ENCODE measurements around the gene ADAMTS12. TPM values are rescaled to one million over a fixed set of nuclear protein-coding genes. Genes with fewer than 3 reads are reported as not detected.

The ADAMTS12 gene
- total and polyA plus RNA-seq, 2 of the 8 experiments (the other 6 are each of a cell fraction or from before 2014, with no cell fraction given), result 6.4 to 12.8 TPM

DNA sequence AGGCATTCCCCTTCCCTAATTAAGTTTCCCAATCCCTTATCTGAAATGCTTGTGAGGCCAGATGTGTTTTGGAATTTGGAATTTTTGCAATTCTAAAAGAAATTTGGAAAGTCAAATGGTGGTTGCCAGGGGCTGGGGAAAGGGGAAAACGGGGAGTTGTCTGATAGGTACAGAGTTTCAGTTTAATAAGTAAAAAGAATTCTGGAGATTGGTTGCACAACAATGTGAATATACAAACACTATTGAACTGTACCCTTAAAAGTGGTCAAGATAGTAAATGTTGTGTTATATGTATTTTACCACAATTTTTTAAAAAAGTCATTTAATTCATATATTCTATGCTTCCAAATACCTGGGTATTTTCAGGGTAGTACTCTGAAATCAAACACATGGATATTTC, 154.5 kb downstream of the ADAMTS12 start:
- no peak overlapping the region for H3K23ac ChIP-seq (ENCODE audit: insufficient read length)
- no peak overlapping the region for H2AK5ac ChIP-seq (ENCODE audit: low read depth, low read length)
- 75% methylated on average over 1 of the region's 1 CpG; no CpG with 5 or more reads in 1 of the 2 experiments for WGBS, 2 experiments (ENCODE audit: extremely low coverage in 1 of 2, insufficient coverage in 1 of 2, insufficient read length in 1 of 2, insufficient replicate concordance in 2 of 2, low coverage in 1 of 2, low lambda C conversion rate in 2 of 2, missing lambda C conversion rate in 1 of 2)
- no peak overlapping the region for H2BK12ac ChIP-seq (ENCODE audit: low read depth, low read length)
- H2BK120ac ChIP-seq (replicated peaks; ENCODE audit: low read depth, low read length), result no peak overlapping the region
- peaks cover 0 to 1% of the 10 kb centered on the region in 2 experiments for H4K20me1 ChIP-seq (replicated peaks in 1 of 2; ENCODE audit: control insufficient read depth in 1 of 2, insufficient read depth in 2 of 2, low read length in 2 of 2)
- H2AFZ ChIP-seq (ENCODE audit: low read length), result no peak overlapping the region
- H2BK15ac ChIP-seq (ENCODE audit: low read length), result no peak overlapping the region
- POLR2A ChIA-PET (ENCODE audit: partially characterized antibody), result no interaction called here
- CTCF ChIA-PET (ENCODE audit: partially characterized antibody), result no interaction called here
- no peak overlapping the region for H3K4me2 ChIP-seq (ENCODE audit: insufficient read depth in 1 of 2, low read depth in 2 of 2, low read length in 2 of 2)
- no peaks in the 10 kb centered on the region for H3K23me2 ChIP-seq (ENCODE audit: low read depth, low read length)
- no peak overlapping the region for H4K8ac ChIP-seq (ENCODE audit: extremely low read depth, insufficient read depth, low read length)
- no peak overlapping the region for H3K4me3 ChIP-seq (ENCODE audit: extremely low read depth in 1 of 4, insufficient read depth in 2 of 4, low read depth in 3 of 4, low read length in 4 of 4)
- H3K27me3 ChIP-seq (replicated peaks in 1 of 4; ENCODE audit: control insufficient read depth in 3 of 4, extremely low read depth in 1 of 4, insufficient read depth in 3 of 4, low read length in 3 of 4), result no peaks in the 10 kb centered on the region
- H3K4me1 ChIP-seq (replicated peaks in 1 of 4; ENCODE audit: control insufficient read depth in 3 of 4, insufficient read depth in 4 of 4, low read length in 3 of 4), result peaks cover 0 to 2% (median under 1%) of the 10 kb centered on the region in 4 experiments; a peak in 1 of 7 replicates
- no peak overlapping the region for H3K18ac ChIP-seq (ENCODE audit: extremely low read depth, low read length)
- no peak overlapping the region for H2BK5ac ChIP-seq (ENCODE audit: low read depth, low read length)
- no peak overlapping the region for H3K27ac ChIP-seq (ENCODE audit: low read depth, low read length)
- H2BK20ac ChIP-seq (ENCODE audit: low read length), result no peak overlapping the region
- no peak overlapping the region for H4K91ac ChIP-seq (replicated peaks; ENCODE audit: insufficient read length, low read length)
- TF ChIP-seq BRCA1 (IDR thresholded peaks at IDR 0.05; ENCODE audit: low read depth, low read length), result no peak
- TF ChIP-seq NANOG (IDR thresholded peaks at IDR 0.05; ENCODE audit: insufficient read depth, low read depth, low read length, poor library complexity, severe bottlenecking), result no peak
- TF ChIP-seq PHF8 (conservative IDR thresholded peaks at IDR 0.05; ENCODE audit: low read depth, low read length), result no peak
- TF ChIP-seq SIRT6 (IDR thresholded peaks at IDR 0.05; ENCODE audit: low read length), result no peak
- TF ChIP-seq RAD21 (IDR thresholded peaks at IDR 0.05 in 1 of 2, conservative IDR thresholded peaks at IDR 0.05 in 1 of 2; ENCODE audit: low read depth in 2 of 2, low read length in 2 of 2), result no peak
- no peak overlapping the region for H3K4ac ChIP-seq (replicated peaks; ENCODE audit: insufficient read length, low read depth, low read length)
- H4K5ac ChIP-seq (ENCODE audit: insufficient read length, low read depth, low read length), result no peak overlapping the region
- DNase-seq (ENCODE audit: low read depth in 1 of 2, low spot score in 2 of 2), result no peak
- H3K14ac ChIP-seq (ENCODE audit: insufficient read length), result no peak overlapping the region
- H3K79me1 ChIP-seq (ENCODE audit: low read depth, low read length), result no peaks in the 10 kb centered on the region
- no peaks in the 10 kb centered on the region for H3K36me3 ChIP-seq (ENCODE audit: control insufficient read depth in 2 of 4, insufficient read depth in 4 of 4, low read length in 3 of 4)
- FAIRE-seq, result no peak
- H3K9me3 ChIP-seq (ENCODE audit: insufficient read depth in 2 of 2, low read depth in 1 of 2, low read length in 1 of 2), result no peaks in the 10 kb centered on the region
- H3K9ac ChIP-seq (replicated peaks in 1 of 4; ENCODE audit: extremely low read depth in 1 of 4, low read depth in 3 of 4, low read length in 3 of 4), result no peak overlapping the region
- H3K79me2 ChIP-seq (ENCODE audit: control insufficient read depth in 1 of 2, insufficient read depth in 2 of 2, low read length in 2 of 2), result no peaks in the 10 kb centered on the region
- H3K56ac ChIP-seq (replicated peaks; ENCODE audit: insufficient read length, low read depth, low read length), result no peak overlapping the region

Data from H1 (cell line).